ENCODE measurements around the gene FCN3.

DNA sequence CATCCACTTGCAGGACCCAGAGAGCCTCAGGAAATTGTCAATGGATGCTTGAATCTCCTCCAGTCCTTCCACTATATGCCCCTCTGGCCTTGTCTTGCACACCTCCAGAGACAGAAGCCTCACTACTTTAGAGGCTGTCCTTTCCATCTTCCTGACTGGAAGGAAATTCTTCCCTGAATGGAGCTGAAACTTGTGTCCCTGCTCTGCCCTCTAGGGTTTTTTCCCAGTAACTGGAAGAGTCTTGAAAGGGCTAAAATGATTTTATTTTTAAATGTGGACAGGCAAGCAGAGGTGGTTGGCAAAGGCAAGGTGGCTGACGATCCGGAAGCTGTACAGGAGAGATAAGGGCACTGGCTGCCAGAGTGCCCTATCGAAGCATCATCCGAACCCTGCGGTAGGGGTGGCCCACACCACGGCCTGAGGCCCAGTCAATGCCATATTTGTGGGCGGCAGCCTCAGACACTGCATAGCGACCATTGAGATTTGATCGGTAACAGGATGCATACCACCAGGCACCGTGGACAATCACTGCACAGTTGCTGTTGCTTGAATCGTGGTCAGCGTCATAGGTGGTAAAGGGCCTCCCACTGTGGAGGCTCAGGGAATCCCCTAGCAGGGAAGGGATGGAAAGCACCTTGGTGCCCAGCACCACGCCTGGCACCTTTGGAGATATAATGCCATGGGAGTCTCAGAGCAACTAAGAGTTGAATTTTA lies 5.6 kb downstream of the FCN3 start:
- TF ChIP-seq, protein P1, sequence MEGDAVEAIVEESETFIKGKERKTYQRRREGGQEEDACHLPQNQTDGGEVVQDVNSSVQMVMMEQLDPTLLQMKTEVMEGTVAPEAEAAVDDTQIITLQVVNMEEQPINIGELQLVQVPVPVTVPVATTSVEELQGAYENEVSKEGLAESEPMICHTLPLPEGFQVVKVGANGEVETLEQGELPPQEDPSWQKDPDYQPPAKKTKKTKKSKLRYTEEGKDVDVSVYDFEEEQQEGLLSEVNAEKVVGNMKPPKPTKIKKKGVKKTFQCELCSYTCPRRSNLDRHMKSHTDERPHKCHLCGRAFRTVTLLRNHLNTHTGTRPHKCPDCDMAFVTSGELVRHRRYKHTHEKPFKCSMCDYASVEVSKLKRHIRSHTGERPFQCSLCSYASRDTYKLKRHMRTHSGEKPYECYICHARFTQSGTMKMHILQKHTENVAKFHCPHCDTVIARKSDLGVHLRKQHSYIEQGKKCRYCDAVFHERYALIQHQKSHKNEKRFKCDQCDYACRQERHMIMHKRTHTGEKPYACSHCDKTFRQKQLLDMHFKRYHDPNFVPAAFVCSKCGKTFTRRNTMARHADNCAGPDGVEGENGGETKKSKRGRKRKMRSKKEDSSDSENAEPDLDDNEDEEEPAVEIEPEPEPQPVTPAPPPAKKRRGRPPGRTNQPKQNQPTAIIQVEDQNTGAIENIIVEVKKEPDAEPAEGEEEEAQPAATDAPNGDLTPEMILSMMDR (IDR thresholded peaks at IDR 0.05 in 4 of 5, conservative IDR thresholded peaks at IDR 0.05 in 1 of 5) = no peak
- no peak for TF ChIP-seq POLR2A (IDR thresholded peaks at IDR 0.05)

Measured in gastrocnemius medialis (tissue), 4 donors.